Measurements from ENCODE around the gene ST13.
"Not testable (repeated sequence)": the region's sequence is repeated elsewhere in the genome, so short reads cannot be mapped to it uniquely, and the experiment has no call there.

The ST13 gene

DNA sequence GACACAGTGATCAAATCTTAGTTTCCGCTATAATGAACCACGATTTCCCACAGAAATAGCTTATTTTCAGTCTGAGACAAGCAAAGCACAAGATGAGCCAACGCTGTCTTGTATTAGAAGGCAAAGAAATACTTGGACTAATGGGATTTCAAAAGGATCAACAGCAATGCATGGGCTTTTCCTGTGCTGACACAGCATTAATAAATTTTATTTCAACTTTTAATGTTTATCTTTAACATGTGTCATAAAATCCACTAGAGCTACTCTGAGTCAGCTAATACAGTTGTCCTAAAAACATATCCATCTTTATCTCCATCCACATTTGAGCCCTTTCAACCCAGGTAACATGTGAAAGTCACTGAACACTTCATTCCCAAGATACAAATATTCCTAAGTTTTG lies 21.8 kb downstream of the ST13 start:
- DNase-seq: no peak

DNA sequence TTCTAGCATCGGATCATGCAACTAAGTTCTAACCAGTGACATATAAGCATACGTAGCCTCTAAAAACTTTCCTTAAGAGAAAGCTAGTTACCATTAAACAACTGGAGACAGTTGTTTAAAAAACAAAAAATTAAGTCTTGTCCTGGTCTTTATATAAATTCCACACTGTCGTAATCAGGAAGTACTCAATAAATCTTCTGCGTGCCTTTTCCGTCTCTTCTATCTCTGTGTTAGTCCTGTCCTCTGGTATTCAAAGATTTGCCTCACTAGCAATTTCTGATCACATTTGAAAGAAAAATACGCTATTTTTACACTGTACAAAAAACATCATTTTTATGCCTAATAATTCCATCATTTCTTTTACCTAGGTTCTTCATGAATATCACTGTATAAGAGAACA lies 27.3 kb downstream of the ST13 start:
- DNase-seq: no peak

GRCh38 chr22:40826984-40827741 lies 29.3 kb downstream of the ST13 start:
- DNase-seq: no peak

GRCh38 chr22:40826292-40826691 lies 30.1 kb downstream of the ST13 start:
- DNase-seq: not testable (repeated sequence)

GRCh38 chr22:40823426-40823825 lies 33.0 kb downstream of the ST13 start:
- DNase-seq: no peak

GRCh38 chr22:40819599-40820140 lies 36.8 kb downstream of the ST13 start:
- DNase-seq: peak; percentile 55

DNA sequence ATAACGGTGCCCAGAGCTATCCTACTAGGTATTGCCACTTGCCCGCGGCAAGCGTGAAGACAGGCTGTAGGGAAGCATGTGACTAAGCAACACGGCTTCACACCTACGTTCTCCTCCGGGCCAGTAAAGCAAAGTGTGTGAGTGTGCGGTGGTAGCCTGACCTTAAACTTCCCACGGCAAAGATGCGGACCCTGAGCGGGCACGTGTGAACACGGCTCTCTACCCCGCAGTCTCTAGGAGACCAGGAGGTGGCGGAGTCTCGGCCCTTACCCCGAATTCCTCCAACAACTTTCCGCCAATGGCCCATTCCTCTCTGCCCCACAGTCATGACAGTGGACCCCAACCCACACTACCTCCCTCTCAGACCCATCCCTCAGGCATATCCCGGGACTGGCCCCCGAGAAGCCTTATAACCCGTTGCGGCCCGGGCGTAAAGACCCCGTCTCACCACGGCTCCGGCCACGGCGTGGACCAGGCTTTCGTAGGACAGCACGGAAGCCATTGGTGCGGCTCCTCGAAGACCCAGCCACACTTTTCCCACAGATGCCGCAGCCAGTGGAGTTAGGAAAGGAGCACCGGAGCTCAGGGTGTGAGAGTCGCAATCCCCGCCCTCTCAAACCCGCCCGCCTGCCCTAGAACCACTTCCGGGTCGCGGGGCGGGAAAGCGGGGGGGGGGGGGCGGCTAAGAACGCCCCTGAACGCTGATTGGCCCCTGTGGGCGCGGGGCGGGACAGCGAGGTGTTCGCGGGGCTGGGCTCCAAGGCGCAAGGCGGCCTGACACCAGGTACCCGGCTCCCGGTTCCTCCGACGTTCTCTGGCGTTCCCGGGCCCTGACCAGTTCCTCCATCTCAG lies 37.5 kb downstream of the ST13 start, which contains the start of gene SLC25A17:
TSS of gene SLC25A17 (minus strand) at position 600 of the 852 bp plus-strand sequence. CDS start at position 502, 98 bp downstream.
- peak; percentile 93 for DNase-seq

DNA sequence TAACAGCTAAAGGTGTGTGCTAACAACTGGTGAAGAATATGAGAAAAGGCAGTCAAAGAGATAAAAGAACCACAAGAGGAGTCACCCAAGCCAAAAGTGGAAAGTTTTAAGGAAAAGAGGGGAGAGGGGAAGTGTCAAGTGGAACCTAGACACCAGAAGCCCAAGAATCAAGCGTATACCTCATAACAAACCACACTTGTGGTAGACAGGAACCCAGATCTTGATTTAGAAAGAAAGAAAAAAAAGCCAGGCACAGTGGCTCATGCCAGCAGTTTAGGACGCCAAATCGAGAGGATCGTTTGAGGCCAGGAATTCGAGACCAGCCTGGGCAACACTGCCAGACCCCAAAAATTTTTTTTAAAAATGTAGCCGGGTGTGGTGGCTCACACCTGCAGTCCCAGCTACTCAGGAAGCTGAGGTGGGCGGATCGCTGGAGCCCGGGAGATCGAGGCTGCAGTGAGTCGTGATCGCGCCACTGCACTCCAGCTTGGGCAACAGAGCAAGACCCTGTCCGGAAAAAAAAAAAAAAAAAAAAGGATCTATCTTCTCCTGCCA lies 38.2 kb downstream of the ST13 start:
- no peak for DNase-seq

DNA sequence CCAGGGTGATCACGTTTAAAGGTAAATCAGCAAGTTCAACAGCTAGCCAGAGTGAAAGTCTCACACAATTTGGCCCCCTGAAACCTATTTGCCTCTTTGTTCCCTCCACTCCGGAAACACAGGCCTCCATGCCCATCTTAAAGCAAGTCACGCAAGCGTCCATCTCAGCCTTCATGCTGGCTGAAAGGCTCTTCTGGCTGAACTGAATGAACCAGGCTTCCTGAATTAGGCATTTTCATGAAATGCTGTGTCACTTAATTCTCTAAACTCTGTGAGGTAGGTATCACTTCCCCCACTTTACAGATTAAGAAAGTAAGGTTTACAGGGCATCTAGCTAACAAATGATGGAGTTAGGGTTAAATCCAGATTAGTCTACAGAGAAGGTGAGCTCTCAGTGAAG lies 38.7 kb downstream of the ST13 start:
- DNase-seq: no peak

GRCh38 chr22:40813912-40814315 lies 42.5 kb downstream of the ST13 start:
- no peak for DNase-seq

GRCh38 chr22:40808018-40808841 lies 48.2 kb downstream of the ST13 start:
- no peak for DNase-seq

- no peak for DNase-seq
These were observed 49.7 kb downstream of the ST13 start for GRCh38 chr22:40806711-40807110.

DNA sequence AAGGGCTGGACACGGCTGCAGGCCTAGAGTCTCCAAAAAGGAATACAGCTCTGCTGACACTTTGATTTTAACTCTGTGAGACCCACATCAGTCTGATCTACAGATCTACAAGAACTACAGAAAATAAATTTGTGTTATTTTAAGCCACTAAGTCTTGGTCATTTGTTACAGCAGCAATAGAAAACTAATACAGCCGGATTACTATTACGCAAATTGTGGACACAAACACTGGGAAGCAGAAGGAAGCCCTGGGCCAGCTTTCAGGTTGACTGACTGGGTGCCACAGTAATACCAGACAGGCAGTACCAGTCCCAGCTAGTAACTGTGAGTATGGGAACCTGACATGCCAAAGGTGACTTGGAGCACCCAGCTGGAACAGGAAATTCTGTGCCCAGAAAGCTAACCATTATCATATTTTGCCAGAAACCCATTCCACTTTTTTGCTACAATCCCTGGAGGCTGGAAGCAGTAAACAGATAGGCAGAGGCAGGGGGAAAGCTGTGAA lies 50.7 kb downstream of the ST13 start:
- no peak for DNase-seq

GRCh38 chr22:40805239-40805638 lies 51.2 kb downstream of the ST13 start:
- DNase-seq: no peak

DNA sequence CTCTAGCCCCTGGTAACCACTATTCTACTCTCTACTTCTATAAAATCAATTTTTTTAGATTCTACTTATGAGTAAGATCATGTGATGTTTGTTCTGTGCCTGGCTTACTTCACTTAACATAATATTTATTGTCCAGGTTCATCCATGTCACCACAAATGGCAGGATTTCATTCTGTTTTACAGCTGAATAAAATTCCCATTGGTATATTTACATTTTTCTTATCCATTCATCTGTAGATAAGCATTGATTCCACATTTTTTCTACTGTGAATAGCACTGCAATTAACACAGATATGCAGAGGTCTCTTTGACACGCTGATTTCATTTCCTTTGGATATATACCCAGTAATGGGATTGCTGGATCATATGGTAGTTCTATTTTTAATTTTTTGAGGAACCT lies 53.1 kb downstream of the ST13 start:
- no peak for DNase-seq

DNA sequence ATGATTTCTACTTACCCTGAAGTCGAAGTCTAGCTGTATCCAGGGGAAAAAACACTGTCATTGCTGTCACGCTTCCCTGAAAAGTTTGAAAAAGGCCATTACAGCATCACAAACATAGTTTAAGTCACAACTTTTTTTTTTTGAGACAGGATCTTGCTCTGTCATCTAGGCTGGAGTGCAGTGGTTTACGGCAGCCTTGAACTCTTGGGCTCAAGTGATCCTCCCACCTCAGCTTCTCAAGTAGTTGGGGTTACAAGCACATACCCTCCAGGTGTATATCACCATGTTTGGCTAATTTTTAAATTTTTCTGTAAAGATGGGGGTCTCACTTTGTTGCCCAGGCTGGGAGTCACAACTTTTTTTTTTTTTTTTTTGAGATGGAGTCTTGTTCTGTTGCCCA lies 57.4 kb downstream of the ST13 start:
- DNase-seq: no peak

DNA sequence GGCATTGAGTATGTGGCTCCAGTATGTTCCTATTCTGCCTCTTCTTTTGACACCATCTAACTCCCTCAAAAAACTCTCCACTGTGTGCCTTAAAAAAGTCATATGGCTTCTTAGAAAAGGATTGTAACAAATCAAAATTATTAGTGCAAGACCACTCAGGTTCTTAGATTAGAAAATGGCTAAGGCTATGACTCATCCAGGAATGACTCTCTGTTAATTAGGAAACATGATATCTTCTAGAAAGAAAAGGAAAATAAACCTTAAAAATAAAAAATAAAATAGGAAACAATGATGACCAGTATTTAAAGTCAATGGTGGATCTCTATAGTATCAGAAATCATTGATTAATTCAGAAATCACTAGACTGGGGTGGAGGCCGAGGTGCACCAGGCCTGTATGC lies 59.0 kb downstream of the ST13 start:
- no peak for DNase-seq

GRCh38 chr22:40792451-40792850 lies 64.0 kb downstream of the ST13 start:
- no peak for DNase-seq

DNA sequence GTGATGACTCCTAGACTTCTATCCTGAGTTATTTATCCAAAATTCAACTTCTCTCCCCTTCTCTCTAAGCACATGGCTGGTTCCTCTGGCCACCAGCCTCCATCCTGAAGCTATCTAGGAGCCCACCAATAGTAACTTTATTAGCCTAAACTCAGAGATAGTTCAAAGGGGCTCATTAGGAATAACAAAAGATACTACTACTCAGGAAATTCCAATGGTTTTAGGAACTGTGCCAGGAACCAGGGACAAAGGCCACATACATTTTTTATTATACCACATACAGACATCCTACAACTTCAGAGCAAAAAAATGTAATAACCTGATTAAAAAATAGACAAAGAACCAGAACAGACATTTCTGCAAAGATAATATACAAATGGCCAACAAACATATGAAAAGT lies 65.2 kb downstream of the ST13 start:
- no peak for DNase-seq

DNA sequence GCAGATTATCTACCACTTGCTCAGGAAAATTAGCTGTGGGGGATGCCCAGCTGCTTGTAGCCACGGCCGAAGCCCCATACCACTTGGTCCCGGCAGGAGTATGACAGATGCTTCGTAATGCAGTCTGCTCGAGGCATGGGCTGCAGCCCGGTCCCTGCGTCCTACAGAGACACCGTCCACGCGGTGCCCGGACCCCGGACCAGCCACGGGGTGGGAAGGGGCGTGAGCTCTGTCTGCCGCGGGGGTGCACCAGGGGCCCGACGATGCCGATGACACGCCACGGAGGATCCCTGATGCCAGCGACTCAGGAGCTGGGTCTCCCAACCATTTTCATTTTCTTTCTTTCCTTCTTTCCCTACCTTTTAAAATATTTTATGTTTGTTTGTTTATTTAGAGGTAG lies 67.3 kb downstream of the ST13 start:
- no peak for DNase-seq

DNA sequence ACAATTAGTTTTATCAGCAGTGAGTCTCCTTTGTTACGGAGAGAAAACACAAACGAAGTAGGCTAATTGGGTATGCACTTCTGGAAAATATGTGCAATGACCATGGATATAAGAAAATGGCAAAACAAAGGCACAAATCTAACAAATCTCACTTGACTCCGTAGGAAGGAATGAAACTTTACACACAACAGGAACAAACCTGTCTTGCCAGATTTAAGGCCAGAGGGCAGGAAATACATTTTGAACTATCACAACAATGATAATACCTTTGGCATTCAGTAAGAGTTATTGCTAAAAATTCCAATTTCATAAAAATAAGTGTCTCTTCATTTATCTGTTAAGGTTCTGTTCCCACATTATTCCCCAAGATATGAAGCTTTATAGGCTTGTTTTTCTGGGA lies 73.9 kb downstream of the ST13 start:
- no peak for DNase-seq

DNA sequence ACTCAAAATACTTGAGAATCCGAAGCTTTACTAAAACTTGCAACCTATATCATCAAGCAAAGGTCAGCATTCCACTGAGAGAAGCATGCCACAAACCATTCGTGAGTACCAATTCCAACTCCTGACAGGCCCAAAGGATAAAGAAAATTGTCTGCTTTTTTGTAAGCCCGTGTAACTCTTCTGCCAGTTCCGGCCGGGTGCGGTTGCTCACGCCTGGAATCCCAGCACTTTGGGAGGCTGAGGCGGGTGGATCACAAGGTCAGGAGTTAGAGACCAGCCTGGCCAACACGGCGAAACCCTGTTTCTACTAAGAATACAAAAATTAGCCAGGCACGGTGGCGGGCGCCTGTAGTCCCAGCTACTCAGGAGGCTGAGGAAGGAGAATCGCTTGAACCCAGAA lies 74.7 kb downstream of the ST13 start:
- not testable (repeated sequence) for DNase-seq
